Activated T-cell treated with anti-CD3 and anti-CD28 coated beads, Interleukin-2, amount 50 U/mL, for 24 hours (primary cell): ENCODE results near the gene GPD1.

ENCODE experiments used
- DNase-seq: peaks from one replicate; pipeline ENCODE4 v3.0.0-alpha.2; 2020
- H3K27ac Mint-ChIP-seq: 2 replicates; pipeline ENCODE4 v1.8.0; 2020; ENCODE audit warnings: mild to moderate bottlenecking, mixed read lengths
- H3K27me3 Mint-ChIP-seq: 2 replicates; pipeline ENCODE4 v1.8.0; 2020; ENCODE audit warnings: mixed read lengths
- H3K36me3 Mint-ChIP-seq: 2 replicates; pipeline ENCODE4 v1.8.0; 2020; ENCODE audit warnings: low read depth, mixed read lengths
- H3K4me1 Mint-ChIP-seq: 2 replicates; pipeline ENCODE4 v1.8.0; 2020; ENCODE audit warnings: low read depth, mixed read lengths
- H3K4me3 Mint-ChIP-seq: 2 replicates; pipeline ENCODE4 v1.8.0; 2020; ENCODE audit warnings: mild to moderate bottlenecking, moderate library complexity, mixed read lengths
- H3K9me3 Mint-ChIP-seq: 2 replicates; pipeline ENCODE4 v1.8.0; 2020; ENCODE audit warnings: mixed read lengths

The GPD1 gene

DNA sequence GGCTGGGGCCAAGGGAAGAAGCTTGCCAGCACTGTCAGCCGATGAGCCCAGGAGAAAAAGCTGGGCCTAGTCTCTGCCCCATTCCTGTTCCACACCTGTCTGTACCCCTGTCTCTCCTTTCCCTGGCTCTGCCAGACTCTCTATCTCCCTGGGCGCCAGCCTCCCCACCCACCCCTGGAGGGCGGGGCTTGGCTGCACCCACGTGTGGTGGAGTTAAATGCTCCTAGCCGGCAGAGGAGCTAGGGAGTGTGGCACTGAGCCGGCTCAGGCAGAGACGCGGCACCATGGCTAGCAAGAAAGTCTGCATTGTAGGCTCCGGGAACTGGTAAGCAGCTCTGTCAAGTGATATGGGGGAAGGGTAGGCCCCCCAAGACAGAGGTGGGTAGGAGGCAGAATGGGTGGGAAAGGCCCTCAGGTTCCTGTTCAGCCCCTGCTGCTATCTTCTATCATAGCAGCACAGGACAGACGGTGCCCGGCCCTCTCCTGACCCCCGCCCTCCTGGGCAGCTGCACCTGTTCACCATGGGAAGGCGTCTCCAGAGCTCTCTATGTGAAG, at the start of gene GPD1:
GPD1 (plus strand) TSS at position 242 of the 555 bp plus-strand sequence; CDS start at position 285, 43 bp downstream.
- Mint-ChIP-seq H3K27me3 (no peaks in the 10 kb centered on the region), H3K4me3 (no peak within 1 kb of the TSS), H3K27ac (no peak within 1 kb of the TSS), H3K4me1 (no peaks in the 10 kb centered on the region), H3K9me3 (no peaks in the 10 kb centered on the region), H3K36me3 (peaks cover 32% of the 10 kb centered on the region)
- no peak for DNase-seq

DNA sequence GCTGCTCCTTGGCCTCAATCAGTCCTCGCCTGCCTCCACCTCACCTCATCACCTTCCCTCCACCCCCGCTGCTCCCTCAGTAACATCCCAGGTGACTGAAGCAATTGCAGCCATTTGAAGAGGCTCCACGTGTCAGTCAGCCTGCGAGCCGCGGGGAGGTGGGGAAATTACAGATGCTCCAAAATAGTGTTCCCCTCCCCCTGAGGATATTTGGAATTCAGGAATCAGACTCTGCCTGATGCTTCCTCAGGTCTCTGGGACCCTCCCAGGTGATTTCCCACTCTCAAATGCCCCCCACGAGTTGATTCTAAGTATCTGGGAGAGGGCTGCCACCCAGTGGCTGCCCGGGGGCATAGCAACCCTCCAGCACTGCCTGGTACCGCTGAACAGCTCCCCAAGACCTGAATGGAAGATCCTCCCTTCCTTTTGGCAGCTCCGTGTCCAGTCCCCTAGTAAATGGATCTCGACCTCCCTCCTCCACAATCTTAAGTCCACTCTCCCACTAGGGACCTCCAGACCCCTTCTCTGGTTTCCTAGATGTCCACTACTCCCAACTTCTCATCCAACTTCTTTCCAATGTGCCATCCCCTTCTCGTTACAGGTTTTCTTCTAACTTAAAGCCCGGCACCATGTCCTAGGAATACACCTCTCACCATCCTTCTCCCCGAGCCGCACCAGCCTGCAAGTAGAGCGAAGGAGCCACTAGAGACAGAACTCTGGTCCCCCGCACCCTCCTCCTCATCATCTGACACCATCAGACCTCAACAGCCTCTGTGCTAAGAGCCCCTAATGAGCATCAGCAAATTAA, 47.8 kb upstream of the GPD1 start:
- H3K9me3 Mint-ChIP-seq = no peaks in the 10 kb centered on the region
- H3K4me1 Mint-ChIP-seq = peaks cover 42% of the 10 kb centered on the region
- H3K27ac Mint-ChIP-seq = peak overlapping the region; percentile 71
- peak overlapping the region; percentile 78 for H3K4me3 Mint-ChIP-seq
- peaks cover 17% of the 10 kb centered on the region for H3K36me3 Mint-ChIP-seq
- peak; percentile 81 for DNase-seq
- peaks cover 58% of the 10 kb centered on the region for H3K27me3 Mint-ChIP-seq

- H3K4me1 Mint-ChIP-seq = peaks cover 43% of the 10 kb centered on the region
- no peak for DNase-seq
- H3K36me3 Mint-ChIP-seq = peaks cover 22% of the 10 kb centered on the region
- H3K4me3 Mint-ChIP-seq = peak overlapping the region; percentile 78
- no peak overlapping the region for H3K27ac Mint-ChIP-seq
- no peaks in the 10 kb centered on the region for H3K9me3 Mint-ChIP-seq
- peaks cover 53% of the 10 kb centered on the region for H3K27me3 Mint-ChIP-seq
Observed at GRCh38 chr12:50056639-50056976, 47.2 kb upstream of the GPD1 start.

- Mint-ChIP-seq H3K27ac (peak within 1 kb of the TSS; percentile 51), H3K4me3 (peak within 1 kb of the TSS; percentile 78), H3K9me3 (no peaks in the 10 kb centered on the region), H3K36me3 (peaks cover 26% of the 10 kb centered on the region), H3K4me1 (peaks cover 43% of the 10 kb centered on the region), H3K27me3 (peaks cover 46% of the 10 kb centered on the region)
- peak; percentile 79 for DNase-seq
Observed at GRCh38 chr12:50057000-50057841, 46.6 kb upstream of the GPD1 start, which contains the start of gene ASIC1. Gene ASIC1 (plus strand): TSS chr12:50057596. CDS start chr12:50058767, 1,171 bp downstream.

GRCh38 chr12:50057896-50058670, 45.7 kb upstream of the GPD1 start:
- Mint-ChIP-seq H3K4me1 (peaks cover 43% of the 10 kb centered on the region), H3K27me3 (peaks cover 38% of the 10 kb centered on the region), H3K36me3 (peaks cover 26% of the 10 kb centered on the region), H3K27ac (peak overlapping the region; percentile 50), H3K9me3 (no peaks in the 10 kb centered on the region), H3K4me3 (peak overlapping the region; percentile 73)
- DNase-seq = peak; percentile 49

GRCh38 chr12:50058743-50059312, 45.0 kb upstream of the GPD1 start:
- Mint-ChIP-seq H3K27me3 (peaks cover 30% of the 10 kb centered on the region), H3K9me3 (no peaks in the 10 kb centered on the region), H3K4me3 (peak overlapping the region; percentile 73), H3K36me3 (peaks cover 26% of the 10 kb centered on the region), H3K27ac (peak overlapping the region; percentile 89), H3K4me1 (peaks cover 43% of the 10 kb centered on the region)
- peak; percentile 41 for DNase-seq

- peak; percentile 70 for DNase-seq
- Mint-ChIP-seq H3K36me3 (peaks cover 26% of the 10 kb centered on the region), H3K4me3 (peak overlapping the region; percentile 73), H3K9me3 (no peaks in the 10 kb centered on the region), H3K27ac (peak overlapping the region; percentile 89), H3K27me3 (peaks cover 29% of the 10 kb centered on the region), H3K4me1 (peaks cover 43% of the 10 kb centered on the region)
Observed at GRCh38 chr12:50059440-50060119, 44.2 kb upstream of the GPD1 start.

- no peak for DNase-seq
- H3K27me3 Mint-ChIP-seq = peaks cover 29% of the 10 kb centered on the region
- H3K4me1 Mint-ChIP-seq = peaks cover 43% of the 10 kb centered on the region
- peaks cover 26% of the 10 kb centered on the region for H3K36me3 Mint-ChIP-seq
- peak overlapping the region; percentile 89 for H3K27ac Mint-ChIP-seq
- H3K4me3 Mint-ChIP-seq = peak overlapping the region; percentile 73
- H3K9me3 Mint-ChIP-seq = no peaks in the 10 kb centered on the region
Observed at GRCh38 chr12:50060120-50060468, 43.7 kb upstream of the GPD1 start.

- Mint-ChIP-seq H3K4me3 (no peak overlapping the region), H3K4me1 (peaks cover 38% of the 10 kb centered on the region), H3K36me3 (peaks cover 26% of the 10 kb centered on the region)
Observed at GRCh38 chr12:50061171-50061570, 42.6 kb upstream of the GPD1 start.

GRCh38 chr12:50061946-50062686, 41.7 kb upstream of the GPD1 start:
- no peak overlapping the region for H3K27ac Mint-ChIP-seq
- no peaks in the 10 kb centered on the region for H3K9me3 Mint-ChIP-seq
- no peak for DNase-seq
- peaks cover 29% of the 10 kb centered on the region for H3K4me1 Mint-ChIP-seq
- peaks cover 17% of the 10 kb centered on the region for H3K27me3 Mint-ChIP-seq
- H3K4me3 Mint-ChIP-seq = no peak overlapping the region
- H3K36me3 Mint-ChIP-seq = peaks cover 26% of the 10 kb centered on the region

More at GRCh38 chr12:50061171-50061570, 42.6 kb upstream of the GPD1 start:
- no peak for DNase-seq
- Mint-ChIP-seq H3K27ac (no peak overlapping the region), H3K27me3 (peaks cover 27% of the 10 kb centered on the region), H3K9me3 (no peaks in the 10 kb centered on the region)

DNA sequence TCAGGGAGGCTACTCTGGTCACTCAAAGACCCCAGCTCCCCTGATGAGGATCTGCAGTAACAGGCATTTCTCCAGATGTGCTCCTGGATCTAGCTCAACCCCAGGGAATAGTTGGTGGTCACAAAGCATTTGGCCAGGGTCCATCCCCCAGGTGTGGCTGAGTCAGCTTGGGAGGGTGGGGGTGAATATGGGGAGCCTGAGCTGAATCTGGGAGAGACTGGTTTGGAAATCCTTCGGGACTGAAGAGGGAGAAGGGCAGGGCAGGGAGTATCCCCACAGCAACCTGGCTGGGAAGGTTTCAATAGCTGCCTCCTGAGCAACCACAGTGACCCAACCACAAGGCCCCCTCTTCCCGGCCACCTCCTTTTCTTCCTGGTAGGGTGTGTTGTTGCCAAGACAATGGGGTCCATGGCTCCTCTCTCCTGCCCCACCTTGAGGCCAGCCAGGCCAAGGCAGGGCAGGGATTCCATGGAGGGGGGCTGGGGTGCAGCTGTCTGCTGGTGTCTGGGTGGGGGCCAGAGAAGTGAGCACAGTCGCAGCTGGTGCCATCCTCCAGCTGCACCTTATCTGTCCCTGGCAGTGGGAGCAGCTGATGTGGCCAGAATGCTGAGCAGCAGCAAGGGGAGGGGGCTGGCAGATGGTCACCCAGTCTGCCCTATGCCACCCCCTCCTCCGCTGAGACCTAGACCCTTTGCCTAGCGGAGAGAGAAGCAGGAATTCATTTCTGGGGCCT, 40.9 kb upstream of the GPD1 start:
- Mint-ChIP-seq H3K27me3 (peaks cover 16% of the 10 kb centered on the region), H3K4me1 (peaks cover 28% of the 10 kb centered on the region), H3K4me3 (no peak overlapping the region), H3K36me3 (peaks cover 26% of the 10 kb centered on the region), H3K27ac (no peak overlapping the region), H3K9me3 (no peaks in the 10 kb centered on the region)
- no peak for DNase-seq

GRCh38 chr12:50065726-50066310, 38.0 kb upstream of the GPD1 start:
- H3K4me3 Mint-ChIP-seq = no peak overlapping the region
- no peaks in the 10 kb centered on the region for H3K9me3 Mint-ChIP-seq
- H3K27ac Mint-ChIP-seq = no peak overlapping the region
- DNase-seq = no peak
- H3K36me3 Mint-ChIP-seq = peaks cover 12% of the 10 kb centered on the region
- H3K4me1 Mint-ChIP-seq = peaks cover 9% of the 10 kb centered on the region
- H3K27me3 Mint-ChIP-seq = no peaks in the 10 kb centered on the region
